SKM-1 (cell line): ENCODE measurements around the gene C1orf159.

Source experiments
- DNase-seq: peaks from one replicate; lab custom pipeline; 2025; ENCODE audit not compliant: unreplicated experiment; lab: John Stamatoyannopoulos, UW

Gene C1orf159

GRCh38 chr1:1054971-1055370 lies 60.9 kb downstream of the C1orf159 start:
- no peak for DNase-seq

- DNase-seq, result no peak
Observed at GRCh38 chr1:1054099-1054700, 61.7 kb downstream of the C1orf159 start.

GRCh38 chr1:1053682-1054081 lies 62.2 kb downstream of the C1orf159 start:
- DNase-seq, result no peak

GRCh38 chr1:1053022-1053421 lies 62.9 kb downstream of the C1orf159 start:
- no peak for DNase-seq

- DNase-seq, result no peak
Observed at GRCh38 chr1:1052003-1052840, 63.7 kb downstream of the C1orf159 start.

GRCh38 chr1:1051127-1051810 lies 64.6 kb downstream of the C1orf159 start:
- no peak for DNase-seq

GRCh38 chr1:1050577-1051052 lies 65.3 kb downstream of the C1orf159 start:
- no peak for DNase-seq

GRCh38 chr1:1049318-1050165 lies 66.3 kb downstream of the C1orf159 start:
- no peak for DNase-seq

GRCh38 chr1:1048765-1049164 lies 67.1 kb downstream of the C1orf159 start:
- no peak for DNase-seq

- no peak for DNase-seq
Observed at GRCh38 chr1:1047963-1048362, 67.9 kb downstream of the C1orf159 start.

- no peak for DNase-seq
Observed at GRCh38 chr1:1047407-1047806, 68.5 kb downstream of the C1orf159 start.

GRCh38 chr1:1046767-1047166 lies 69.1 kb downstream of the C1orf159 start:
- DNase-seq, result no peak

- no peak for DNase-seq
Observed at GRCh38 chr1:1046243-1046642, 69.6 kb downstream of the C1orf159 start.

GRCh38 chr1:1045129-1045528 lies 70.8 kb downstream of the C1orf159 start:
- DNase-seq, result no peak

- no peak for DNase-seq
Observed at GRCh38 chr1:1044455-1045078, 71.3 kb downstream of the C1orf159 start.

GRCh38 chr1:1043921-1044320 lies 72.0 kb downstream of the C1orf159 start:
- no peak for DNase-seq

- no peak for DNase-seq
Observed at GRCh38 chr1:1043411-1043810, 72.5 kb downstream of the C1orf159 start.

- no peak for DNase-seq
Observed at GRCh38 chr1:1042835-1043234, 73.1 kb downstream of the C1orf159 start.

GRCh38 chr1:1041873-1042272 lies 74.0 kb downstream of the C1orf159 start:
- no peak for DNase-seq

- no peak for DNase-seq
Observed at GRCh38 chr1:1041092-1041523, 74.8 kb downstream of the C1orf159 start.
